GM12892 (cell line): ENCODE data around the gene DRGX.

Source experiments
- POLR2A ChIP-seq: IDR thresholded peaks from 2 replicates; pipeline ENCODE4 v1.6.1; 2011; ENCODE audit warnings: low read depth, low read length, control low read depth
- POLR2AphosphoS5 ChIP-seq: IDR thresholded peaks from 2 replicates; pipeline ENCODE4 v1.6.1; 2011; ENCODE audit warnings: low read depth, low read length, control low read depth
- TAF1 ChIP-seq: IDR thresholded peaks from 2 replicates; pipeline ENCODE4 v1.6.1; 2011; ENCODE audit warnings: low read depth, mild to moderate bottlenecking, control low read depth, low read length, borderline replicate concordance

DNA sequence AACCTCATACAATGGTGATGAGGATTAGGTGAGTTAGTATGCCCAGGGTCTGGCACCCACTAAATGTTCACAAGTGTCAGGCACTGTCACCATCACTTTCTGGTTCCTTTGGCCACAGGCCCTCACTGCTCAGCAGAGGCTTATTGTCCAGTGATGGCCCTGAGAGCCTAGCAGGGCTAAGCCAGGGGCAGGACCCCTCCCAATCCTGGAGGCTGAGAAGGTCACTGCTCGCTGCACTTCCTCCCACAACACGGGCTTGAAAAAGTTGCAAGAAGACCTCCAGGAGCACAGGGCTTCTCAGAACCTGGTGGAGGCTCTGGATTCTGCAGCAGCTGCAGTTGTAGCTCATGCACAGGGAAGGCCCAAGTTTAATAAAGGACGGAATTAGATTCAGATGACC is 48.1 kb downstream of the DRGX start:
- TF ChIP-seq POLR2AphosphoS5 (no peak), POLR2A (no peak), TAF1 (no peak)
